HCT116 (cell line): ENCODE data around the gene ANKRD13C. TPM values are rescaled to one million over a fixed set of nuclear protein-coding genes. Genes with fewer than 3 reads are reported as not detected.

ENCODE experiments used
- ATAC-seq: fragments of 200-7000 bp; cut with Tn5 transposase; 2 replicates; pipeline ENCODE4 v1.9.1; 2020; ENCODE audit warnings: mild to moderate bottlenecking, moderate library complexity
- Bru-seq: library from RNA; stranded (reverse); fragments of 400-500 nt; gene quantifications from one replicate; lab custom pipeline; 2021; lab: Mats Ljungman, UMichigan
- BruChase-seq, 2 experiments: library from RNA; stranded (reverse); fragments of 400-500 nt; gene quantifications; one replicate each; lab custom pipeline; 2021; lab: Mats Ljungman, UMichigan
- BruUV-seq: library from RNA; stranded (reverse); fragments of 400-500 nt; replicated peaks from 2 replicates; lab custom pipeline; 2021; lab: Mats Ljungman, UMichigan
- CTCF ChIA-PET: fragments of 300-600 bp; sonication (Branson Sonifier 250); formaldehyde crosslinking; loops from one replicate; lab custom pipeline; 2021; ENCODE audit warnings: antibody characterized with exemption; lab: Charles Lee
- POLR2A ChIA-PET: fragments of 300-600, 350-600 bp; sonication (Branson Sonifier 250); formaldehyde crosslinking; loops from one replicate; lab custom pipeline; 2021; ENCODE audit warnings: antibody characterized with exemption; lab: Charles Lee
- RAD21 ChIA-PET, 2 experiments: fragments of 300-600 bp; sonication (Branson Sonifier 250); formaldehyde crosslinking; loops; one replicate each; lab custom pipeline; 2023; ENCODE audit warnings: low total read pairs in 2 of 2; ENCODE audit not compliant: uncharacterized antibody in 2 of 2, unreplicated experiment in 2 of 2, low non-redundant PET in 1 of 2; lab: Charles Lee
- DNase-seq: peaks from one replicate; pipeline ENCODE4 v3.0.0-alpha.2; 2010; ENCODE audit warnings: low read depth, low spot score
- H2AFZ ChIP-seq: fragments of 200-600 bp; shearing (Covaris generic), sonication (generic); 2 replicates; pipeline ENCODE4 v1.6.1; 2017; ENCODE audit warnings: low read depth, mixed run types, mixed read lengths, antibody characterized with exemption, low read length; ENCODE audit not compliant: poor library complexity, severe bottlenecking
- H3K27ac ChIP-seq: 2 replicates; pipeline ENCODE4 v1.5.1; 2012; ENCODE audit warnings: low read depth, low read length
- H3K27me3 ChIP-seq: fragments of 200-600 bp; sonication (generic); 2 replicates; pipeline ENCODE4 v1.6.1; 2016; ENCODE audit warnings: mixed run types, low read length, mixed read lengths; ENCODE audit not compliant: insufficient read depth
- H3K36me3 ChIP-seq, 2 experiments: fragments of 200-500 bp in 1 of 2; fragments of 200-600 bp in 1 of 2; sonication (Bioruptor generic) in 1 of 2; sonication (generic) in 1 of 2; 2 replicates each; pipeline versions ENCODE4 v1.5.1 to v1.6.1; 2014 to 2016; ENCODE audit warnings: low read length in 2 of 2, inconsistent platforms in 1 of 2, mixed read lengths in 1 of 2, mixed run types in 1 of 2; ENCODE audit not compliant: insufficient read depth in 2 of 2, control insufficient read depth in 1 of 2
- H3K4me1 ChIP-seq, 2 experiments: fragments of 200-600 bp in 1 of 2; sonication (generic) in 1 of 2; 2 replicates each; pipeline versions ENCODE4 v1.5.1 to v1.6.1; 2012 to 2017; ENCODE audit warnings: low read length in 2 of 2, inconsistent platforms in 1 of 2, mild to moderate bottlenecking in 1 of 2, mixed read lengths in 1 of 2, mixed run types in 1 of 2, moderate library complexity in 1 of 2; ENCODE audit not compliant: insufficient read depth in 2 of 2, control insufficient read depth in 1 of 2
- H3K4me2 ChIP-seq: fragments of 200-600 bp; sonication (generic); 2 replicates; pipeline ENCODE4 v1.6.1; 2017; ENCODE audit warnings: mixed run types, low read length, mixed read lengths
- H3K4me3 ChIP-seq, 2 experiments: fragments of 200-600 bp in 1 of 2; sonication (generic) in 1 of 2; replicated peaks in 1 of 2; 2 replicates each; pipeline ENCODE4 v1.5.1; 2011 to 2016; ENCODE audit warnings: low read length in 2 of 2, control low read depth in 1 of 2, low read depth in 1 of 2, mild to moderate bottlenecking in 1 of 2, mixed read lengths in 1 of 2, mixed run types in 1 of 2
- H3K79me2 ChIP-seq: fragments of 200-600 bp; sonication (generic); 2 replicates; pipeline ENCODE4 v1.6.1; 2017; ENCODE audit warnings: mild to moderate bottlenecking, mixed run types, low read length, moderate library complexity, mixed read lengths; ENCODE audit not compliant: insufficient read depth
- H3K9ac ChIP-seq: fragments of 200-600 bp; sonication (generic); 2 replicates; pipeline ENCODE4 v1.6.1; 2016; ENCODE audit warnings: low read length, mixed read lengths
- H3K9me2 ChIP-seq: fragments of 200-600 bp; sonication (generic), shearing (Covaris generic); 2 replicates; pipeline ENCODE4 v1.6.1; 2017; ENCODE audit warnings: mixed run types, mild to moderate bottlenecking, moderate library complexity; ENCODE audit not compliant: insufficient read depth
- H3K9me3 ChIP-seq, 2 experiments: fragments of 200-500 bp in 1 of 2; fragments of 200-600 bp in 1 of 2; sonication (Bioruptor generic) in 1 of 2; sonication (generic) in 1 of 2; 2 replicates each; pipeline ENCODE4 v1.6.1; 2014 to 2017; ENCODE audit warnings: low read length in 2 of 2, mixed read lengths in 2 of 2, inconsistent platforms in 1 of 2, low read depth in 1 of 2, mild to moderate bottlenecking in 1 of 2, mixed run types in 1 of 2, moderate library complexity in 1 of 2; ENCODE audit not compliant: control insufficient read depth in 1 of 2, insufficient read depth in 1 of 2
- H4K20me1 ChIP-seq: fragments of 200-600 bp; sonication (generic), shearing (Covaris generic); 2 replicates; pipeline ENCODE4 v1.6.1; 2017; ENCODE audit warnings: mixed run types, mild to moderate bottlenecking, moderate library complexity; ENCODE audit not compliant: insufficient read depth
- CBX3 ChIP-seq: IDR thresholded peaks from 2 replicates; pipeline ENCODE4 v1.6.1; 2012; ENCODE audit warnings: low read depth
- EGR1 ChIP-seq: IDR thresholded peaks from 2 replicates; pipeline ENCODE4 v1.6.1; 2012; ENCODE audit warnings: low read depth
- ELF1 ChIP-seq: IDR thresholded peaks from 2 replicates; pipeline ENCODE4 v1.6.1; 2012; ENCODE audit warnings: low read depth, borderline replicate concordance
- POLR2A ChIP-seq: IDR thresholded peaks from 2 replicates; pipeline ENCODE4 v1.7.0; 2011; ENCODE audit warnings: borderline replicate concordance; ENCODE audit not compliant: insufficient read depth, insufficient read length; ENCODE audit errors: extremely low read depth
- POLR2AphosphoS5 ChIP-seq: IDR thresholded peaks from 2 replicates; pipeline ENCODE4 v1.6.1; 2011; ENCODE audit warnings: mild to moderate bottlenecking, low read depth, low read length, moderate library complexity
- SIN3A ChIP-seq: IDR thresholded peaks from 2 replicates; pipeline ENCODE4 v1.6.1; 2012; ENCODE audit warnings: low read depth
- SP1 ChIP-seq: IDR thresholded peaks from 2 replicates; pipeline ENCODE4 v1.6.1; 2012; ENCODE audit warnings: low read depth
- TCF7L2 ChIP-seq: IDR thresholded peaks from 2 replicates; pipeline ENCODE4 v1.7.0; 2011; ENCODE audit warnings: borderline replicate concordance, inconsistent platforms; ENCODE audit not compliant: insufficient read depth, insufficient read length; ENCODE audit errors: extremely low read depth
- YY1 ChIP-seq: IDR thresholded peaks from 2 replicates; pipeline ENCODE4 v1.6.1; 2011; ENCODE audit warnings: low read length, low read depth, moderate library complexity, mild to moderate bottlenecking; ENCODE audit not compliant: insufficient replicate concordance; ENCODE audit errors: extremely low read depth
- ZFX ChIP-seq: fragments of 450-650 bp; IDR thresholded peaks from 2 replicates; pipeline ENCODE4 v1.6.1; 2017
- intact Hi-C: fragments of 100-400 bp; cut with micrococcal nuclease; formaldehyde crosslinking; loops from 2 replicates; pipeline ENCODE4 v1.10.0; 2022
- long read RNA-seq: library from polyadenylated mRNA; unstranded; transcript quantifications from one replicate; pipeline ENCODE4 v2.0.0, GENCODE V29; 2021; ENCODE audit not compliant: unreplicated experiment
- polyA plus RNA-seq: library from polyadenylated mRNA; unstranded; fragments of >200 nt; gene quantifications from 2 replicates; pipeline ENCODE4 v1.2.1, GENCODE V29; 2012; ENCODE audit warnings: missing spikeins
- total RNA-seq: library from RNA; stranded (reverse); gene quantifications from one replicate; pipeline ENCODE4 v1.2.1, GENCODE V29; 2021; ENCODE audit not compliant: unreplicated experiment
- TF ChIP-seq, protein P1 (sequence below), 3 experiments: fragments of 200-600 bp in 1 of 3; sonication (generic) in 1 of 3; IDR thresholded peaks in 2 of 3; conservative IDR thresholded peaks in 1 of 3; 2 replicates each; pipeline ENCODE4 v1.5.1; 2012 to 2017; ENCODE audit warnings: low read depth in 2 of 3, low read length in 2 of 3, antibody characterized with exemption in 1 of 3, borderline replicate concordance in 1 of 3, control low read depth in 1 of 3, mild to moderate bottlenecking in 1 of 3, mixed read lengths in 1 of 3, mixed run types in 1 of 3, moderate library complexity in 1 of 3; ENCODE audit not compliant: insufficient read depth in 1 of 3
- TF ChIP-seq, protein P2 (sequence below): IDR thresholded peaks from 2 replicates; pipeline ENCODE4 v1.6.1; 2012
- TF ChIP-seq, protein P3 (sequence below): IDR thresholded peaks from 2 replicates; pipeline ENCODE4 v1.6.1; 2011; ENCODE audit warnings: mild to moderate bottlenecking, low read length, moderate library complexity; ENCODE audit not compliant: insufficient replicate concordance; ENCODE audit errors: extremely low read depth

The ANKRD13C gene, protein sequence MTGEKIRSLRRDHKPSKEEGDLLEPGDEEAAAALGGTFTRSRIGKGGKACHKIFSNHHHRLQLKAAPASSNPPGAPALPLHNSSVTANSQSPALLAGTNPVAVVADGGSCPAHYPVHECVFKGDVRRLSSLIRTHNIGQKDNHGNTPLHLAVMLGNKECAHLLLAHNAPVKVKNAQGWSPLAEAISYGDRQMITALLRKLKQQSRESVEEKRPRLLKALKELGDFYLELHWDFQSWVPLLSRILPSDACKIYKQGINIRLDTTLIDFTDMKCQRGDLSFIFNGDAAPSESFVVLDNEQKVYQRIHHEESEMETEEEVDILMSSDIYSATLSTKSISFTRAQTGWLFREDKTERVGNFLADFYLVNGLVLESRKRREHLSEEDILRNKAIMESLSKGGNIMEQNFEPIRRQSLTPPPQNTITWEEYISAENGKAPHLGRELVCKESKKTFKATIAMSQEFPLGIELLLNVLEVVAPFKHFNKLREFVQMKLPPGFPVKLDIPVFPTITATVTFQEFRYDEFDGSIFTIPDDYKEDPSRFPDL
- total RNA-seq (21.1 TPM), Bru-seq, nascent RNA (percentile 83 among the genes with signal in this experiment), BruChase-seq, experiment 1, labeled RNA remaining after a 6-hour chase (percentile 74 among the genes with signal in this experiment), BruChase-seq, experiment 2, labeled RNA remaining after a 2-hour chase (percentile 75 among the genes with signal in this experiment)
- polyA plus RNA-seq = 4.4 and 5.6 TPM in 2 replicates
- long read RNA-seq, full-length matches to known transcripts = 26 of 60 reads
- long read RNA-seq, partial matches to known transcripts = 3 of 60 reads
- long read RNA-seq, other reads (novel, unspliced or antisense) = 31 of 60 reads

DNA sequence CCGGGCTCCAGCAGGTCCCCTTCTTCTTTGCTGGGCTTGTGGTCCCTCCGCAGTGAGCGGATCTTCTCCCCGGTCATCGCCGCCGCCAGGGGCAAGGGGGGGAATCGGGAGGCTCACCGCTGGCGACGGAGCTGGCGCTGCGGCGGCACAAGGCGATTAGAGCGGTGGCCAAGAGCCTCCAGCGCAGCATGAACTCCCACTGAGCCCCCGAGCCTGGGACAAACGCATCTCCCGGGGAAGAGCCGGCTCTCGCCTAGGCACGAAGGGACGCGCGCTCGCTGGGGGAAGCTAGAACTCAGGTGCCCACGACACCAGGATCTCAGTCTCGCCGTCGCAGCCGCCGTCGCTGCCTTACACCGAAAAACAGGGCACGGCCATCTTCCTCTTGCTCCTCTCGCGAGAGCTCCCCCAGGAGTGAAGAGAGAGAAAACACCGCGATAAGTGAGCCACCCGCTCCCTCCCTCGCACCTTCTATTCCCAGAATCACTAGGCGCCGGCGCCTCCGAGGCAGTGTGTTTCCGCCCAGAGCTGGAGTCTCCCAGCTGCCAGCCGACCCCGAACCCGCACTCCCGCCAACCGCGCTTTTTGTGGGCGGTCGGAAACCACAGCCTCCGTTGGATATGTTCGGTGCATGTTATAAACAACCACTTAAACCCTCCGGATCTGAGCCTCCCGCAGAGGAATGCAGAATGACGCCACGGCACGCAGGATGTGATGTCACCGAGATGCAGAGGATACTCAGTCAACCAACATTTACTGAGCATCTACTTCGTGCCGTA, at the start of gene ANKRD13C:
TSS of gene ANKRD13C (minus strand) at position 391 of the 779 bp plus-strand sequence. CDS start at position 77, 314 bp downstream.
- peaks cover 6% of the 10 kb centered on the region; the same call in 1 of the 2 replicates for H4K20me1 ChIP-seq
- CTCF ChIA-PET = no interaction called here
- peak; percentile 92 for DNase-seq
- H3K4me3 ChIP-seq = peak within 1 kb of the TSS; percentile 88 to 95
- RAD21 ChIA-PET = no interaction called here
- peak; percentile 55; the same call in 1 of the 2 replicates for TF ChIP-seq SP1
- no peak; the same call in 1 of the 2 replicates for TF ChIP-seq ZFX
- no peak for TF ChIP-seq ELF1
- peak; percentile 47; the same call in 1 of the 2 replicates for TF ChIP-seq SIN3A
- TF ChIP-seq CBX3 = peak; percentile 72
- TF ChIP-seq TCF7L2 = no peak
- TF ChIP-seq, protein P1, sequence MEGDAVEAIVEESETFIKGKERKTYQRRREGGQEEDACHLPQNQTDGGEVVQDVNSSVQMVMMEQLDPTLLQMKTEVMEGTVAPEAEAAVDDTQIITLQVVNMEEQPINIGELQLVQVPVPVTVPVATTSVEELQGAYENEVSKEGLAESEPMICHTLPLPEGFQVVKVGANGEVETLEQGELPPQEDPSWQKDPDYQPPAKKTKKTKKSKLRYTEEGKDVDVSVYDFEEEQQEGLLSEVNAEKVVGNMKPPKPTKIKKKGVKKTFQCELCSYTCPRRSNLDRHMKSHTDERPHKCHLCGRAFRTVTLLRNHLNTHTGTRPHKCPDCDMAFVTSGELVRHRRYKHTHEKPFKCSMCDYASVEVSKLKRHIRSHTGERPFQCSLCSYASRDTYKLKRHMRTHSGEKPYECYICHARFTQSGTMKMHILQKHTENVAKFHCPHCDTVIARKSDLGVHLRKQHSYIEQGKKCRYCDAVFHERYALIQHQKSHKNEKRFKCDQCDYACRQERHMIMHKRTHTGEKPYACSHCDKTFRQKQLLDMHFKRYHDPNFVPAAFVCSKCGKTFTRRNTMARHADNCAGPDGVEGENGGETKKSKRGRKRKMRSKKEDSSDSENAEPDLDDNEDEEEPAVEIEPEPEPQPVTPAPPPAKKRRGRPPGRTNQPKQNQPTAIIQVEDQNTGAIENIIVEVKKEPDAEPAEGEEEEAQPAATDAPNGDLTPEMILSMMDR (IDR thresholded peaks at IDR 0.05 in 2 of 3, conservative IDR thresholded peaks at IDR 0.05 in 1 of 3; ENCODE audit: borderline replicate concordance in 1 of 3, insufficient read depth in 1 of 3, low read depth in 2 of 3, low read length in 2 of 3) = 0 out of 6 replicates have a peak, but pooled peaks of 1 of the 3 experiments have one; percentile 4
- TF ChIP-seq POLR2AphosphoS5 = peak; percentile 97
- 0 out of 2 replicates have a peak, but pooled peaks have one; percentile 23 for TF ChIP-seq EGR1
- TF ChIP-seq YY1 = peak; percentile 94
- TF ChIP-seq, protein P2, sequence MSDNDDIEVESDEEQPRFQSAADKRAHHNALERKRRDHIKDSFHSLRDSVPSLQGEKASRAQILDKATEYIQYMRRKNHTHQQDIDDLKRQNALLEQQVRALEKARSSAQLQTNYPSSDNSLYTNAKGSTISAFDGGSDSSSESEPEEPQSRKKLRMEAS = peak; percentile 90
- TF ChIP-seq POLR2A = peak; percentile 86
- TF ChIP-seq, protein P3, sequence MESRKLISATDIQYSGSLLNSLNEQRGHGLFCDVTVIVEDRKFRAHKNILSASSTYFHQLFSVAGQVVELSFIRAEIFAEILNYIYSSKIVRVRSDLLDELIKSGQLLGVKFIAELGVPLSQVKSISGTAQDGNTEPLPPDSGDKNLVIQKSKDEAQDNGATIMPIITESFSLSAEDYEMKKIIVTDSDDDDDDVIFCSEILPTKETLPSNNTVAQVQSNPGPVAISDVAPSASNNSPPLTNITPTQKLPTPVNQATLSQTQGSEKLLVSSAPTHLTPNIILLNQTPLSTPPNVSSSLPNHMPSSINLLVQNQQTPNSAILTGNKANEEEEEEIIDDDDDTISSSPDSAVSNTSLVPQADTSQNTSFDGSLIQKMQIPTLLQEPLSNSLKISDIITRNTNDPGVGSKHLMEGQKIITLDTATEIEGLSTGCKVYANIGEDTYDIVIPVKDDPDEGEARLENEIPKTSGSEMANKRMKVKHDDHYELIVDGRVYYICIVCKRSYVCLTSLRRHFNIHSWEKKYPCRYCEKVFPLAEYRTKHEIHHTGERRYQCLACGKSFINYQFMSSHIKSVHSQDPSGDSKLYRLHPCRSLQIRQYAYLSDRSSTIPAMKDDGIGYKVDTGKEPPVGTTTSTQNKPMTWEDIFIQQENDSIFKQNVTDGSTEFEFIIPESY = peak; percentile 99
- TF ChIP-seq, all 23 proteins: peak for 10
- peaks cover 54% of the 10 kb centered on the region for H3K79me2 ChIP-seq
- H3K9me2 ChIP-seq = no peaks in the 10 kb centered on the region
- POLR2A ChIA-PET = interaction anchor here (0.6 to 2.9 kb wide), 10 partner anchors 8 to 60 kb away, joined by 3 to 17 read pairs (median 4); partner anchors contain the start of gene CTH
- H3K4me1 ChIP-seq = peaks cover 10 to 19% of the 10 kb centered on the region in 2 experiments; a peak in 3 of 4 replicates
- no peaks in the 10 kb centered on the region for H3K9me3 ChIP-seq
- peak within 1 kb of the TSS; percentile 74 for H3K4me2 ChIP-seq
- no peaks in the 10 kb centered on the region for H3K27me3 ChIP-seq
- no peak within 1 kb of the TSS for H2AFZ ChIP-seq
- H3K36me3 ChIP-seq = no peaks in the 10 kb centered on the region
- peak; percentile 93 for ATAC-seq
- TSS peak; percentile 49 for BruUV-seq
- peak within 1 kb of the TSS; percentile 89 for H3K27ac ChIP-seq
- intact Hi-C loops = loop anchor here (2.0 kb wide), 1 partner anchor 56 kb away; the partner anchor contains the start of gene CTH
- H3K9ac ChIP-seq = peak within 1 kb of the TSS; percentile 91
